Ovary (tissue), 9 donors: ENCODE results near the gene WDR91. TPM values are rescaled to one million over a fixed set of nuclear protein-coding genes. Genes with fewer than 3 reads are reported as not detected.

Experiments
- DNase-seq, 5 donors: peaks; one replicate each; pipeline ENCODE4 v3.0.0-alpha.2; 2019 to 2020
- H3K27ac ChIP-seq, 2 donors: fragments of 200-600 bp; one replicate each; pipeline versions ENCODE4 v1.5.1 to v1.8.0; 2019 to 2022
- H3K27me3 ChIP-seq: fragments of 200-600 bp; one replicate; pipeline ENCODE4 v1.8.0; 2022
- H3K36me3 ChIP-seq: fragments of 200-600 bp; sonication (generic); one replicate; pipeline ENCODE4 v1.5.1; 2019
- H3K4me1 ChIP-seq: one replicate; pipeline ENCODE4 v1.8.1; 2013; ENCODE audit warnings: mild to moderate bottlenecking, moderate library complexity; ENCODE audit not compliant: insufficient read depth
- H3K4me3 ChIP-seq: fragments of 200-600 bp; sonication (generic); one replicate; pipeline ENCODE4 v1.5.1; 2017
- H3K9me3 ChIP-seq, 2 donors: fragments of 200-600 bp in 1 of 2; sonication (generic) in 1 of 2; one replicate each; pipeline versions ENCODE4 v1.5.1 to v1.8.1; 2013 to 2019; ENCODE audit warnings: mild to moderate bottlenecking in 1 of 2, moderate library complexity in 1 of 2
- EP300 ChIP-seq: sonication (generic); formaldehyde crosslinking; IDR thresholded peaks from one replicate; pipeline ENCODE4 v1.6.1; 2017; ENCODE audit warnings: antibody characterized with exemption
- POLR2A ChIP-seq: fragments of 450-650 bp; IDR thresholded peaks from one replicate; pipeline ENCODE4 v1.6.1; 2017; ENCODE audit warnings: antibody characterized with exemption, mild to moderate bottlenecking, moderate library complexity
- WGBS, 3 donors: extraction: QIAGEN DNeasy Blood & Tissue Kit in 1 of 3; methylation state at CpG; one replicate each; pipeline versions ENCODE4 v1.1.5 to v1.1.7; 2013 to 2017; 5-methylcytosine and 5-hydroxymethylcytosine counted together
- intact Hi-C, 4 donors: fragments of 100-400 bp; cut with DNase I; formaldehyde crosslinking; loops; one replicate each; pipeline versions ENCODE4 v1.11.0 to v1.15.1; 2022 to 2023
- microRNA-seq, 3 donors: library from miRNA; unstranded; fragments of <30 nt; microRNA quantifications; one replicate each; pipeline versions ENCODE4 to v1.2.0, GENCODE V29; 2019 to 2020
- polyA plus RNA-seq, 2 donors: library from polyadenylated mRNA; stranded (reverse); fragments of 200-250 nt in 1 of 2; fragments of 350-450 nt in 1 of 2; fragmentation: Illumina TruSeq in 1 of 2; extraction: RNeasy Lipid Tissue Mini Kit (QIAGEN cat#74804) in 1 of 2; gene quantifications; one replicate each; pipeline ENCODE4 v1.2.3, GENCODE V29; 2013 to 2014
- small RNA-seq: library from RNA; depleted of rRNA; stranded (forward); fragments of <200 nt; gene quantifications from one replicate; pipeline ENCODE3, GENCODE V24; 2016
- total RNA-seq, 7 donors: library from RNA; depleted of rRNA in 2 of 7; stranded (reverse); fragments of >200 nt in 2 of 7; fragmentation: NEBNext Ultra II Directional in 3 of 7; extraction: Animal tissue kit (Norgen Biotek cat#: 25700) in 3 of 7; gene quantifications; one replicate each; pipeline versions ENCODE4 v1.1.0 to v1.2.4, GENCODE V29; 2016 to 2023
- TF ChIP-seq, protein P1 (sequence below), 3 donors: fragments of 450-650 bp in 2 of 3; fragments of 200-600 bp in 1 of 3; IDR thresholded peaks; one replicate each; pipeline versions ENCODE4 v1.5.1 to v1.8.0; 2016 to 2022; ENCODE audit warnings: antibody characterized with exemption in 3 of 3, mild to moderate bottlenecking in 1 of 3
- donor health status: DM: no; HTN: no; CAD: no; lungs with moderate emphysema.
- donor health status: DM: no; HTN: no; CAD: no.
- donor health status: Bipolar disorder and iron deficiency.
- donor health status: DM: yes; HTN: yes; CAD: no.
- donor health status: DM: no; HTN: no; CAD: no.
- donor health status: DM: yes; HTN: yes; CAD: no.

The WDR91 gene
- total and polyA plus RNA-seq, 9 donors: 12.6 to 56.3 (median 32.2) TPM

- TF ChIP-seq EP300 (no peak), POLR2A (no peak)
- TF ChIP-seq, protein P1, sequence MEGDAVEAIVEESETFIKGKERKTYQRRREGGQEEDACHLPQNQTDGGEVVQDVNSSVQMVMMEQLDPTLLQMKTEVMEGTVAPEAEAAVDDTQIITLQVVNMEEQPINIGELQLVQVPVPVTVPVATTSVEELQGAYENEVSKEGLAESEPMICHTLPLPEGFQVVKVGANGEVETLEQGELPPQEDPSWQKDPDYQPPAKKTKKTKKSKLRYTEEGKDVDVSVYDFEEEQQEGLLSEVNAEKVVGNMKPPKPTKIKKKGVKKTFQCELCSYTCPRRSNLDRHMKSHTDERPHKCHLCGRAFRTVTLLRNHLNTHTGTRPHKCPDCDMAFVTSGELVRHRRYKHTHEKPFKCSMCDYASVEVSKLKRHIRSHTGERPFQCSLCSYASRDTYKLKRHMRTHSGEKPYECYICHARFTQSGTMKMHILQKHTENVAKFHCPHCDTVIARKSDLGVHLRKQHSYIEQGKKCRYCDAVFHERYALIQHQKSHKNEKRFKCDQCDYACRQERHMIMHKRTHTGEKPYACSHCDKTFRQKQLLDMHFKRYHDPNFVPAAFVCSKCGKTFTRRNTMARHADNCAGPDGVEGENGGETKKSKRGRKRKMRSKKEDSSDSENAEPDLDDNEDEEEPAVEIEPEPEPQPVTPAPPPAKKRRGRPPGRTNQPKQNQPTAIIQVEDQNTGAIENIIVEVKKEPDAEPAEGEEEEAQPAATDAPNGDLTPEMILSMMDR (IDR thresholded peaks at IDR 0.05): no peak
- Histone ChIP-seq H3K27me3 (no peaks in the 10 kb centered on the region), H3K4me1 (peaks cover 5% of the 10 kb centered on the region), H3K27ac (no peak overlapping the region), H3K36me3 (no peaks in the 10 kb centered on the region), H3K4me3 (no peak overlapping the region), H3K9me3 (no peaks in the 10 kb centered on the region)
- WGBS, 3 donors: 57 to 82% (median 78%) methylated on average over 8 of the region's 8 CpGs
- intact Hi-C loops: no loop called here
- DNase-seq: peak in 1 of 5 donors; percentile 23
Observed at GRCh38 chr7:135150072-135150782, 61.1 kb downstream of the WDR91 start.

DNA sequence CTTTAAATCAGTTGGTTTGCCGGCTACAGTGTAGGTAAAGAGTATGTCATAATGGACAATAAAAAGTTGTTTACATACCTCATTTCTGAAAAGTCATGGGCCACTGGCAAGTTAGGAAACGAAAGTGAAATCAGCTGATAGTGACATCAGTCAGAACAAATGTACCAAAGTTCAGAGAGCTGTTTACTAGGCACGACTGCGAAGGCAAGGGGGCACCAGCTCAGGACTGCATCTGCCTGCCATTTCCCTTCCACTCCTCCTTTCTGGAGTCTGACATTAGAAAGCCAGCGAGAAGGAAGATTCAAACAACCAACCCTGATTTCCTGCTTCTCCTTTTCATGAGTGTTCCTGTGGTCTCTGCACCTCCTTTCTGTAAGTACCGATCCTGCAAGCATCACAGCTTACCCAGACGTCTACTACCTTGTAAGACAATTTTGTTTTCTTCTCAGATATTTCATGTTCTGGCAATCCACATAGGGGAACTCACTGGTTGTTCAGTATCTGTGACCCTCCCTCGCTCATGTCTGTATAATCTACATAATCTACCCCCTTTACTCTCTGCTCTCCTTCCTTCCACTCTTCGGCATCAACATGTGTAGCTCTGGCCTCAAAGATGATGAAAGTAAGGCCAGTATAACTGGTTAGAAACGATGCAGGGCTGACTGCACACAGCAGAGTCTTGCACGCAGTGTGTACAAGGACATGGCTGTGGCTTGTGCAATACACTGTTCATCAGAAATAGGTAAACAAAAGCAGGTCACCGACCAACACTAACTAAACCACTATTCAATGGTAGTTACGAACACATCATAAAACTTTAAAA lies 63.2 kb downstream of the WDR91 start, which contains the start of gene TMEM140:
TSS of gene TMEM140 (plus strand) at position 174 of the 823 bp plus-strand sequence. CDS start 16,370 bp downstream, outside the sequence.
- intact Hi-C loops: loop anchor here in 1 of 4 donors (5.0 kb wide), 1 partner anchor 151 kb away; no protein-coding TSS in a partner anchor
- Histone ChIP-seq H3K9me3 (no peaks in the 10 kb centered on the region), H3K4me1 (peaks cover 13% of the 10 kb centered on the region), H3K36me3 (no peaks in the 10 kb centered on the region), H3K4me3 (peak within 1 kb of the TSS; percentile 36), H3K27ac (peak within 1 kb of the TSS; percentile 66 to 89), H3K27me3 (no peaks in the 10 kb centered on the region)
- no peak for TF ChIP-seq EP300
- peak; percentile 28 for TF ChIP-seq POLR2A
- peak in 2 of 5 donors; percentile 42 to 57 for DNase-seq
- whole genome bisulfite sequencing, 3 donors: 14 to 24% (median 17%) methylated on average over 13 of the region's 13 CpGs

DNA sequence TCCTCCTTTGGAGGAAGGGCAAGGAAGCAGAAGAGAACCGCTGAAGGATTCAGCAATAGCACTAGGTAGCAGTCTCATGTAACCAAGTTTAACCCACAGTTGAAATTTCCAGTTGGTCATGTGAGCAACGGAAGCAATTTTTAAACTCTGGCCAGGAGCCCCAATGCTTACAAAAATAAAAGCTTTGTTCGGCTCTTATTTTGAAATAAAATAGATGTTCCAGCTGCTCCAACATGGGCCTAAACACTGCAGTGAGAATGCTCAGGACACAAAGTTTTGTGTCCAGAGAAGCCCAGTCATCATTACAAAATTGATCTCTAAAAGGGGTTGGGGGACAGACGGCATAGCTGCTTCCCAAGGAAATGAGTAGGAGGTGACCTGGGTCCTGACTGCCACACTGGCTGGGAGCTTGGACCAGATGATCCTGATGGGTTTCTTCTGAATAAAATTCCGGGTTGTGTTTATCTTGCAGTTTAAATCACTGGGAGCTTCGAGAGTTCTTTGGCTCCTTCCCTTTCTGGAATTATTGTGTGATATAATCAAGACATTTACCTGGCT lies 63.9 kb downstream of the WDR91 start:
- no peaks in the 10 kb centered on the region for H3K36me3 ChIP-seq
- H3K4me1 ChIP-seq: peaks cover 13% of the 10 kb centered on the region
- intact Hi-C loops: loop anchor here in 1 of 4 donors (5.0 kb wide), 1 partner anchor 150 kb away; no protein-coding TSS in a partner anchor
- peak overlapping the region; percentile 36 for H3K4me3 ChIP-seq
- TF ChIP-seq, protein P1 (IDR thresholded peaks at IDR 0.05): no peak
- TF ChIP-seq EP300 (no peak), POLR2A (no peak)
- no peaks in the 10 kb centered on the region for H3K9me3 ChIP-seq
- H3K27me3 ChIP-seq: no peaks in the 10 kb centered on the region
- 0 to 7% (median 1%) methylated on average over 6 of the region's 6 CpGs for WGBS, 3 donors
- DNase-seq: peak in 1 of 5 donors; percentile 53
- H3K27ac ChIP-seq: peak overlapping the region; percentile 66 to 89

GRCh38 chr7:135143885-135144668 lies 67.2 kb downstream of the WDR91 start:
- peak in 1 of 5 donors; percentile 53 for DNase-seq
- Histone ChIP-seq H3K4me1 (peaks cover 11% of the 10 kb centered on the region), H3K36me3 (no peaks in the 10 kb centered on the region), H3K4me3 (no peak overlapping the region), H3K9me3 (no peaks in the 10 kb centered on the region), H3K27me3 (no peaks in the 10 kb centered on the region), H3K27ac (peak overlapping the region in 1 of 2 donors; percentile 58)
- intact Hi-C loops: no loop called here
- TF ChIP-seq POLR2A (no peak), EP300 (no peak)
- TF ChIP-seq, protein P1 (IDR thresholded peaks at IDR 0.05): no peak
- 31 to 51% (median 33%) methylated on average over 3 of the region's 3 CpGs for WGBS, 3 donors

Small RNAs within 50 kb of the gene (microRNA-seq; reads per million reads assigned to microRNA genes)
- 0 to 0.63 (median 0.18) reads per million in 3 donors for gene MIR6509

Small RNAs within 50 kb of the gene (small RNA-seq; reads per million reads assigned to genes)
- gene MIR6509: 0.15 reads per million

Other genes with a start within 250 kb of the WDR91 start
- gene AGBL3, start 225.0 kb downstream of the WDR91 start, total RNA-seq: 1 to 10 TPM; 2.0 to 8.1 (median 4.3) TPM
- gene AGBL3, start 225.0 kb downstream of the WDR91 start, polyA plus RNA-seq: 1 to 10 TPM; 2.9 to 4.2 TPM
- 1 to 10 TPM; 5.9 to 9.3 (median 8.4) TPM for gene TMEM140, start 63.5 kb downstream of the WDR91 start, total RNA-seq
- gene TMEM140, start 63.5 kb downstream of the WDR91 start, polyA plus RNA-seq: 10 to 100 TPM; 13.0 to 25.0 TPM
- 10 to 100 TPM; 25.4 to 54.2 (median 40.2) TPM for gene CYREN, start 40.8 kb downstream of the WDR91 start, total RNA-seq
- gene CYREN, start 40.8 kb downstream of the WDR91 start, polyA plus RNA-seq: 10 to 100 TPM; 21.1 to 24.1 TPM
- not detected for gene STRA8, start 22.3 kb upstream of the WDR91 start, total RNA-seq
- not detected for gene STRA8, start 22.3 kb upstream of the WDR91 start, polyA plus RNA-seq